A549 (cell line): ENCODE results near the gene SHF. TPM values are rescaled to one million over a fixed set of nuclear protein-coding genes. Genes with fewer than 3 reads are reported as not detected.

ENCODE experiments used
- ATAC-seq, 2 experiments: fragments of 200-7000 bp in 1 of 2; fragments of >200 bp in 1 of 2; cut with Nextera tagmentation in 1 of 2; cut with Tn5 transposase in 1 of 2; 3 replicates each; pipeline versions ENCODE4 v1.8.0 to v1.9.1; 2018 to 2020; ENCODE audit warnings: mild to moderate bottlenecking in 1 of 2, moderate library complexity in 1 of 2
- CTCF ChIA-PET: fragments of 300-600 bp; sonication (Branson Sonifier 250); formaldehyde crosslinking; extraction: SDS; loops from one replicate; lab custom pipeline; 2021; ENCODE audit warnings: antibody characterized with exemption, inconsistent platforms; lab: Yijun Ruan, JAX
- POLR2A ChIA-PET: fragments of 350-600 bp; formaldehyde crosslinking; extraction: SDS; loops from one replicate; lab custom pipeline; 2021; ENCODE audit warnings: antibody characterized with exemption, inconsistent platforms; lab: Yijun Ruan, JAX
- DNase-seq, 2 experiments: peaks; one replicate each; pipeline versions ENCODE4 v3.0.0 to v3.0.0-alpha.2; 2011 to 2016; ENCODE audit warnings: low read depth in 1 of 2, low spot score in 1 of 2
- FAIRE-seq: peaks from 2 replicates; lab custom pipeline; 2011; peaks lifted over from hg19 to GRCh38; lab: Jason Lieb, UNC
- H3K27ac ChIP-seq, 2 experiments: fragments of >200 bp; sonication (Bioruptor Twin); formaldehyde crosslinking; 3 replicates each; pipeline ENCODE4 v1.5.1; 2016 to 2017
- H3K4me1 ChIP-seq: fragments of >200 bp; sonication (Bioruptor Twin); formaldehyde crosslinking; 3 replicates; pipeline ENCODE4 v1.6.1; 2016
- H3K4me2 ChIP-seq: fragments of >200 bp; sonication (Bioruptor Twin); formaldehyde crosslinking; 3 replicates; pipeline ENCODE4 v1.6.1; 2016
- H3K4me3 ChIP-seq: fragments of >200 bp; sonication (Bioruptor Twin); formaldehyde crosslinking; 3 replicates; pipeline ENCODE4 v1.5.1; 2016
- H3K9me3 ChIP-seq: fragments of >200 bp; sonication (Bioruptor Twin); formaldehyde crosslinking; 3 replicates; pipeline ENCODE4 v1.6.1; 2016
- BHLHE40 ChIP-seq: IDR thresholded peaks from 2 replicates; pipeline ENCODE4 v1.6.1; 2012; ENCODE audit warnings: low read depth, low read length, inconsistent platforms
- CBX8 ChIP-seq: fragments of 200-600 bp; sonication (generic); IDR thresholded peaks from 2 replicates; pipeline ENCODE4 v1.6.1; 2016
- CTCF ChIP-seq: fragments of >200 bp; sonication (Bioruptor Twin); formaldehyde crosslinking; IDR thresholded peaks from 3 replicates; pipeline ENCODE4 v1.5.1; 2016
- E2F6 ChIP-seq: IDR thresholded peaks from 2 replicates; pipeline ENCODE4 v1.6.1; 2012; ENCODE audit warnings: low read depth, borderline replicate concordance
- EHF ChIP-seq: fragments of 250-450 bp; sonication (Bioruptor Pico); IDR thresholded peaks from 2 replicates; pipeline ENCODE4 v1.5.0; 2020; ENCODE audit warnings: mild to moderate bottlenecking
- FOSB ChIP-seq: fragments of 250-450 bp; sonication (Bioruptor Pico); IDR thresholded peaks from 2 replicates; pipeline ENCODE4 v1.5.0; 2020; ENCODE audit warnings: mild to moderate bottlenecking, moderate library complexity
- GATA3 ChIP-seq: IDR thresholded peaks from 2 replicates; pipeline ENCODE4 v1.6.1; 2012; ENCODE audit warnings: borderline replicate concordance
- HEYL ChIP-seq: fragments of 250-450 bp; sonication (Bioruptor Pico); IDR thresholded peaks from 2 replicates; pipeline ENCODE4 v1.8.0; 2021; ENCODE audit warnings: mild to moderate bottlenecking, moderate library complexity
- HOXA7 ChIP-seq: fragments of 250-450 bp; sonication (Bioruptor Pico); IDR thresholded peaks from 2 replicates; pipeline ENCODE4 v1.5.0; 2020; ENCODE audit warnings: mild to moderate bottlenecking, moderate library complexity
- HOXB13 ChIP-seq: fragments of 250-450 bp; sonication (Bioruptor Pico); IDR thresholded peaks from 2 replicates; pipeline ENCODE4 v1.5.0; 2020; ENCODE audit warnings: low read depth, mild to moderate bottlenecking, moderate library complexity
- JUNB ChIP-seq: fragments of >200 bp; sonication (Bioruptor Twin); formaldehyde crosslinking; IDR thresholded peaks from 2 replicates; pipeline ENCODE4 v1.6.1; 2016
- KDM5A ChIP-seq: fragments of 200-600 bp; sonication (generic); IDR thresholded peaks from 2 replicates; pipeline ENCODE4 v1.6.1; 2016; ENCODE audit warnings: antibody characterized with exemption, mild to moderate bottlenecking
- MAFK ChIP-seq: fragments of 450-650 bp; IDR thresholded peaks from 2 replicates; pipeline ENCODE4 v1.6.1; 2014; ENCODE audit not compliant: partially characterized antibody
- MAZ ChIP-seq: fragments of 150-350 bp; IDR thresholded peaks from 2 replicates; pipeline ENCODE4 v1.6.1; 2014; ENCODE audit warnings: antibody characterized with exemption, low read depth, low read length, borderline replicate concordance
- PBX3 ChIP-seq: IDR thresholded peaks from 2 replicates; pipeline ENCODE4 v1.6.1; 2012
- POLR2AphosphoS2 ChIP-seq: conservative IDR thresholded peaks from 2 replicates; pipeline ENCODE4 v1.6.1; 2012; ENCODE audit warnings: low read length, improper control_type of control experiment, inconsistent platforms
- RAD21 ChIP-seq, 2 experiments: fragments of >200 bp in 1 of 2; sonication (Bioruptor Twin) in 1 of 2; formaldehyde crosslinking in 1 of 2; IDR thresholded peaks in 1 of 2; conservative IDR thresholded peaks in 1 of 2; 2 replicates in 1 of 2; 3 replicates in 1 of 2; pipeline ENCODE4 v1.6.1; 2012 to 2018; ENCODE audit warnings: inconsistent platforms in 1 of 2
- RARB ChIP-seq: fragments of 250-450 bp; sonication (Bioruptor Pico); IDR thresholded peaks from 2 replicates; pipeline ENCODE4 v1.8.0; 2021; ENCODE audit warnings: mild to moderate bottlenecking, moderate library complexity
- TP53 ChIP-seq: fragments of 250-450 bp; sonication (Bioruptor Pico); IDR thresholded peaks from 2 replicates; pipeline ENCODE4 v1.5.0; 2021; ENCODE audit warnings: mild to moderate bottlenecking, moderate library complexity
- ZC3H11A ChIP-seq: fragments of 450-650 bp; IDR thresholded peaks from 2 replicates; pipeline ENCODE4 v1.6.1; 2014; ENCODE audit warnings: antibody characterized with exemption, mild to moderate bottlenecking
- ZSCAN20 ChIP-seq: fragments of 250-450 bp; sonication (Bioruptor Pico); IDR thresholded peaks from 2 replicates; pipeline ENCODE4 v1.8.0; 2022; ENCODE audit warnings: mild to moderate bottlenecking, moderate library complexity
- WGBS: methylation state at CpG from one replicate; pipeline ENCODE4 v1.1.6; 2017; ENCODE audit errors: missing lambda C conversion rate; 5-methylcytosine and 5-hydroxymethylcytosine counted together
- polyA plus RNA-seq, 4 experiments: library from polyadenylated mRNA; depleted of rRNA in 3 of 4; stranded (reverse); fragments of >200 nt; fragmentation: RNase III in 1 of 4; extraction: RNeasy Plus Mini Kit Qiagen cat#74134 plus additional on column Dnase treatment in 1 of 4; gene quantifications; 2 replicates in 3 of 4; 3 replicates in 1 of 4; pipeline ENCODE4 v1.2.3, GENCODE V29; 2011 to 2017

SHF gene
- polyA plus RNA-seq, 2 of the 4 experiments (the other 2 are of a cell fraction) = 0.36 to 0.85 TPM

GRCh38 chr15:45174069-45174468 is 13.7 kb downstream of the SHF start (continued):
- no peak for TF ChIP-seq EHF (CRISPR knock-in tag)
- no peak for TF ChIP-seq GATA3
- no peak for TF ChIP-seq BHLHE40
- TF ChIP-seq HOXB13 (CRISPR knock-in tag) = no peak
- TF ChIP-seq HEYL (CRISPR knock-in tag) = no peak

- no peak for FAIRE-seq
- H3K4me2 ChIP-seq = no peak overlapping the region
- no peaks in the 10 kb centered on the region for H3K4me1 ChIP-seq
- TF ChIP-seq ZC3H11A = no peak
- TF ChIP-seq RARB (CRISPR knock-in tag) = no peak
- no peak for TF ChIP-seq KDM5A
- TF ChIP-seq MAFK = no peak
- TF ChIP-seq ZSCAN20 (CRISPR knock-in tag) = no peak
- TF ChIP-seq JUNB = no peak
- TF ChIP-seq MAZ = no peak
- no peak for TF ChIP-seq RAD21 (conservative IDR thresholded peaks at IDR 0.05 in 1 of 2, IDR thresholded peaks at IDR 0.05 in 1 of 2)
- no peak for TF ChIP-seq CBX8
- CTCF ChIA-PET = interaction anchor here (0.6 to 1.8 kb wide), 3 partner anchors 9 to 26 kb away, joined by 3 to 5 read pairs (median 3); no protein-coding TSS in a partner anchor
- H3K27ac ChIP-seq = no peak overlapping the region
- 84% methylated on average over 12 of the region's 12 CpGs for WGBS
- H3K9me3 ChIP-seq = no peaks in the 10 kb centered on the region
- ATAC-seq = no peak
- DNase-seq = no peak
- POLR2A ChIA-PET = no interaction called here
- no peak overlapping the region for H3K4me3 ChIP-seq
These were observed 15.9 kb downstream of the SHF start for GRCh38 chr15:45171912-45172311.

GRCh38 chr15:45169608-45170480 is 17.9 kb downstream of the SHF start:
- CTCF ChIA-PET = interaction anchor here (0.6 to 3.3 kb wide), 5 partner anchors 10 to 30 kb away, joined by 3 to 19 read pairs (median 4); no protein-coding TSS in a partner anchor
- FAIRE-seq = no peak
- peaks cover 7% of the 10 kb centered on the region; the same call in 1 of the 3 replicates for H3K4me1 ChIP-seq

More at GRCh38 chr15:45169608-45170480, 17.9 kb downstream of the SHF start:
- H3K4me3 ChIP-seq = no peak overlapping the region
- POLR2A ChIA-PET = no interaction called here
- ATAC-seq (no peak), DNase-seq (no peak)
- 74% methylated on average over 3 of the region's 4 CpGs for WGBS
- H3K9me3 ChIP-seq = no peaks in the 10 kb centered on the region
- no peak overlapping the region for H3K27ac ChIP-seq
- no peak overlapping the region for H3K4me2 ChIP-seq
- TF ChIP-seq HOXA7 (CRISPR knock-in tag) (no peak), E2F6 (no peak), FOSB (CRISPR knock-in tag) (no peak), HEYL (CRISPR knock-in tag) (no peak), MAFK (no peak), JUNB (no peak), PBX3 (no peak), POLR2AphosphoS2 (no peak), RARB (CRISPR knock-in tag) (no peak), TP53 (CRISPR knock-in tag) (no peak), CTCF (no peak), KDM5A (no peak)
